Measurements from ENCODE around the gene ADCK1.
"Not testable (repeated sequence)": the region's sequence is repeated elsewhere in the genome, so short reads cannot be mapped to it uniquely, and the experiment has no call there.

Gene ADCK1, protein sequence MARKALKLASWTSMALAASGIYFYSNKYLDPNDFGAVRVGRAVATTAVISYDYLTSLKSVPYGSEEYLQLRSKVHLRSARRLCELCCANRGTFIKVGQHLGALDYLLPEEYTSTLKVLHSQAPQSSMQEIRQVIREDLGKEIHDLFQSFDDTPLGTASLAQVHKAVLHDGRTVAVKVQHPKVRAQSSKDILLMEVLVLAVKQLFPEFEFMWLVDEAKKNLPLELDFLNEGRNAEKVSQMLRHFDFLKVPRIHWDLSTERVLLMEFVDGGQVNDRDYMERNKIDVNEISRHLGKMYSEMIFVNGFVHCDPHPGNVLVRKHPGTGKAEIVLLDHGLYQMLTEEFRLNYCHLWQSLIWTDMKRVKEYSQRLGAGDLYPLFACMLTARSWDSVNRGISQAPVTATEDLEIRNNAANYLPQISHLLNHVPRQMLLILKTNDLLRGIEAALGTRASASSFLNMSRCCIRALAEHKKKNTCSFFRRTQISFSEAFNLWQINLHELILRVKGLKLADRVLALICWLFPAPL

DNA sequence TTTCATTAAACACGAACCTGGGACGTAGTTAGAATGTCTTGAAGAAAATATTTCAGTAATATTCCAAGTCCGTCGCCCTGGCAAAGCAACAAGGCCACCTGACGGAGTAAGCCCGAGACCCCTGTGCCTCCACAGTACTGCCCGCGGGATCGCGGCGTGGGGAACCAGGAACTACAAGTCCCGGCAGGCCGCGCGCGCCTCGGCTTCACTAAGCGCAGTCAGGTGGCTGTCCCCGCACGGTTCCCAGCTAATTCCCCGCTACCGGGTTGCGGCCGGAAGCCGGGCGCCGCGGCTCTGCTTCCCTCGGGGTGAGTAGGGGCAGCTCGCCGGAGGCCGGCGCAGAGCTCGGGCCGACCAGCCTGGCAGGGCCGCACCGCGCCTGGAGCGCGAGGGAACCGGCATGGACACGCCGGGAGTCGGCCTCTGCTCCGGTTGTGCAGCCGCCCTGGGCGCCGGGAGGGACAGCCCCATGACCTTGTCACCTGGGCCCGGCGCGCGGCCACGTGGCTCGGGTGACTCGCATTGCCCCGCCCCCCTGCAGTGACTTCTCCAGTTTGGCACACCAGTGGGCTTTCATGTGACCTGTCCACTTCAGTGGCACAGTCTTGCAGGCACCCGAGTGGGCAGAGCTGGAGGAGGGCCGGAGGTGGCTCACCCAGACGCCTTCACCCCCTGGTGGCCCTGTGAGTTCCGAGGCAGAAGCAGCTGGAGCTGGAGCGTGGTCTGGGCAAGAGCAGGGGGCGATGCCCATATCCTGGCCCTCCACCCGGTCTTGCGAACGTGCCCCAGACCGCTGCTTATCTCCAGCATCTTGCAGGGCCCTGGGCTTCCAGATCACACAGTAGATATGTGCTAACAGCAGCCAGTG is at the start of gene ADCK1:
Gene ADCK1 (plus strand): TSS at position 247 of the 868 bp plus-strand sequence. CDS start 18,870 bp downstream, outside the sequence.
- peak; percentile 93 for DNase-seq

DNA sequence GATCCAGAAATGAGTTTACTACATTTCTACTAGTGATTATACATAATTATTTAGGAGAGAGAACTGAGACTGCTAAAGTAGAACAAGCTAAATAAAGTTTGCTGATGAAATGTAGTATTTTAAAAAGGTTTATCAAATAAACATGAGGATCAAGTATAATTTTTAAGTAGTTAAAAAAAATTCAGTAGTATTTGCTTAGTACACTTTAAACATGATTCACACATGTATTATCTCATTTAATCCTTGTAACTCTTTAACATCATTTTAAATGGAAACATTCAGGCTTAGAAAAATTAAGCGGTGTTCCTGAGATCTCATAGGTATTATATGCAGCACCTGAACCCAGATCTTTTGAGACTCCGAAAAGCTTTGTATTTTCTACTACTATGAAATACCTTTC is 47.6 kb upstream of the ADCK1 start:
- DNase-seq = no peak

DNA sequence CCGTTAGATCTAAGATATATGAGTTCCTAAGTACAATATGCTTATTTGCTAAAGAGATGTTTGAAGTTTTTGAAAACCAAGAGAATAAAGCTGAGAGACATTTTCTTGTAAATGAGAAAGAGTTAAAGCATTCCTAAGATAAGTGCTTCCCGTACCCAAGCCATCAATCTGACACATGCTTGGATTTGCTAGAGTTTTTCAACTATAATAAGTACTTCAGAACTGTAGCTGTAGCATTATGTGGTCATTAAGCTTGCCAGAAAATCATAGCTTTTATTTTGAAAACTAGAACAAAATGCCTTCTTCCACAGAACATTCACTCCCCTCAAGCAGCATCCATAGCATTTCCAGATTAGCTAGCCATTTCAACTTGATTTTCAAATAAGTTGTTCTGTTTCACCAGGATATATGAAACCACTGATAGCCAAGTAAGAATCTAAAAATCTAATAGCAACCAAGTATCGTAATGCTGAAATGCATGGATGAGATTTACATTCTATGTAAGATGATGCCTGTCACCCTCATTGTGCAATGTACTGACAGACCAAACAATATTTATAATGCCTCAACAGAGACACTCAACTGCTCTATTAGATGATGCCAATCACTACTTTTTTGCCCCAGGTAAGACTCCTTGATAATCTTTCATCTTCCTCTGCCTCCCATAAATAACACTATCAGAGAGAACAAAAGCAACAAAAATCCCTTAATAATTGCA is 47.0 kb upstream of the ADCK1 start:
- no peak for DNase-seq

DNA sequence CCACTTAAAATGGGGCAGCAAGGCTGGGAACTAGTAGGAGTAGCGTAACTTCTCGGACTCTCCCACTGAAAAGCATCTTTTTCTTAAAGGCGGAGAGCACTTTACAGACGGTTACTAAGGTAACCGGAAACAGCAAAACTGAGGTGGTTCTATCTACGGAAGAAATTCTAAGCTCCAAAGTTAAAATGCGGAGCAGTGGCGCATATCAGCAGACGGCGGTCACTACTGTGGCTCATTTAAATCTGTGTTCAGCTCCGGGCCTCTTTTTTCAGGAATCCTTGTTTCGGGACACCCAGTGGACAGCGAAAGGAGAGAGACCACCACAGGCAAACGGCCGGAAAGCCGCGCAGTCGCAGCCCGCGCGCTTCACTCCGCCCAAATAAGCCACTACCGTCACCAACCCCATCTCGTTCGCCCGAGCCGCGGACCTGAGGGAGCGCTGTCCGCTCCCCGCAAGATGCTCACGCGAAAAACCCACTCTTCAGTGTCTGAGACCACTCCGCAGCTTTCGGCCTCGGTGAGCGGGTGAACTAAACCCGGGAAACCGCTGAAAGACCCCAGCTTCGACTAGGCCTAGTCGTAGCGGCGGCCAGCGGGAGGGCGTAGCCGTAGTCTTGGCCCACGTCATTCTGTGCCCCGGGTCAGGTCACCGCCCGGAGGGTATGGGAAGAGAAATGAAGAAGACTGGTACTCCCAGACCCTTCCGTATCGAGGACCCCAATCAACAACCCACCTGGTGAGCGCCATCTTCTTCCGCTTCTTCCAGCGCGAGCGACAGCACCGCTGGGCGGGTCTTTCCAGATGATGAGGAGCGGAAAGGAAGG is 39.3 kb upstream of the ADCK1 start, which contains the start of gene SNW1:
Gene SNW1 (minus strand): TSS at position 776 of the 824 bp plus-strand sequence. CDS start 29 bp downstream, at position 747.
- DNase-seq = peak; percentile 94

DNA sequence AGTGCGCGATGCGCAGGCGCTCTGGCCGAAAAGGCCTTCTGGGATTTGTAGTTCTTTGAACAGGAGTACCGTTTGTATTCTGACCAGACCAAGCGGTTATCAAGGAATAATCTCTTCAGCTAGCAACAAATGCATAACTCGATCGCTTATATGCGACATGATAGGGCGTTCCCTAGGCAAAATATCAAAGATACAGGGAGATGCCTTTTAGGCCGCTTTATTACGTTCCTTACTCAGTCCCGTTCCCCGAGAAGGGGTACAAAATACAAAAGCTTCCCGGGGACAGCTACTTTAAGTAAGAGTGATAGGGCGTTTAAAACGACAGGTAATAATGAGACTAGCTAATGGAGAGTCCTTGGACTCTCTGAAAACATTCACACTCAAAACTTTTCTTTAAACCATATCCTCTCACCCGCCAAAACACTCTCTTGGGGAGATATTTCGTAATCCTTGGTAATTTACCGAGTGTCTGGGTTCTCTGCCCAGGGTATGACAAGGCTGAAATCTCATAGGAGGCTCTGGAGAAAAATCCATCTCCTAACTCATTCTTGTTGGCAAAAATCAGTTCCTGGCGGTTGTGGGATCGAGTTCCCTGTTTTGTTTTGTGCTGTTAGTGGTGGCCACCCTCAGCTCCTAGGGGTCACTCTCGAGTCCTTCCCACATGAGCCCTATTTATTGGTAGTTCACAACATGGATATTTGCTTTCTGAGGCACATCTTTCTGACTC is 38.5 kb upstream of the ADCK1 start:
- no peak for DNase-seq

DNA sequence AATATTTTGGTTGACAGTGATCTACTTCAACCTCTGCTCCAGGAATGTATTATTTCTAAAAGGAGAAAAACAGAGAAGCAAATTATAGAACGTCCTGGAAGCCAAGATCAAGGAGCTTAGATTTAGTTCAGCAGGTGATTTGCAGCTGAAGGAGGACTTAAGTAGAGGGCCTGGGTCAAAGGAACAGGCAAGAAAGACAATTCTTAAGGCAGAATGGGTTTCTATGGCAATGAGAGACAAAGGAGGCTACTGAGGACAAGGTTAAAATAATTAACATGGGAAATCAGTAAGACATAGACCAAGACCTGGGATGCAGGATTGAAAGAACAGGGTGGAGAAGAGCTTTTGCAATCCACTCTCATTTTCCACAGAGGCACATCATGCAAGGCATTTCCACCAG is 36.6 kb upstream of the ADCK1 start:
- DNase-seq = no peak

DNA sequence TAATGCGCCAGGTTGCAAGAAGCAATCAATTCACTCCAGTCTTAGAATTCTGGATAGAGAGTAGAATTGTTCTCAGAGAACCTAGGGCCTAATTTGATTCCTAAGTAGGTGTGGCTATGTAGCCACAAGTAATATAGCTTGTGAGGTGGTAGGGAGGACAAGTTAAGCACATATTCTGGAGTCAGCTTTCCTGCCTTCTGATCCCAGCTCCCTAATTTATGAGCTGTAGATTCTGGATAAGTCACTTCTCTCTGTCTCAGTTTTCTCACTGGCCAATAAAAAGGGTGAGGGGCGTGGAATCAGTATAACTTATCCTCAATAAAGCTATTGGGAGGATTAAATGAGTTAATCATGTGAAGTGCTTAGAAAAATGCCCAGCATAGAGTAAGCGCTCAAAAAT is 35.9 kb upstream of the ADCK1 start:
- DNase-seq = no peak

DNA sequence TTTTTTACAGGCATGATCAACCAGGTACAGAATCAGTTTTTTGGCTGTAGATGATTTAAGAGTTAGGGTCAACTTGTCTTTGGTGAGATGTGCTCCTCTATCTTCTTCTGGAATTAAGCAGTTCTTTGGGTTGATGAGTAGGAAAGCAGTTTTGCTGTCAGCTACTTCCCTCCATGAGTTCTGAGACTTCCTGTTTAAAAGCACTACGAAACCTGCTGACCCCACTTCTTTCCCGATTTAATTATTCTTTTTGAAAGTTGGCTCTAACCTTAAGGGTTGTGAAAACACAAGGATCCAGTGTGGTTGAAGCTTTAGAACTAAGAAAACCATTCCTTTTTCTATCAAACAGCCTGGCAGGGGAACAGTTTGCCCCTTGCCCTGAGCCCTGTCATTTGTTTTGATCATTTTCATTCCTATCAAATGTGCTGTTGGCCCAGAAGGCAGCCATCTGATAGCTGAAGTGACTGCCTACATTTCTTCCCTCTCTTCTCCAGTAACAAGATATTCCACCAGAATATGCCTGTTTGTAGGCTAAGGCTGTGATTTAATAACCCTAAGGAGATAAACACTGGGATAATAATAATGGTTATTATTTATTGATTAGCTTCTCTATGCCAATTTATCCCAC is 31.4 kb upstream of the ADCK1 start:
- not testable (repeated sequence) for DNase-seq

DNA sequence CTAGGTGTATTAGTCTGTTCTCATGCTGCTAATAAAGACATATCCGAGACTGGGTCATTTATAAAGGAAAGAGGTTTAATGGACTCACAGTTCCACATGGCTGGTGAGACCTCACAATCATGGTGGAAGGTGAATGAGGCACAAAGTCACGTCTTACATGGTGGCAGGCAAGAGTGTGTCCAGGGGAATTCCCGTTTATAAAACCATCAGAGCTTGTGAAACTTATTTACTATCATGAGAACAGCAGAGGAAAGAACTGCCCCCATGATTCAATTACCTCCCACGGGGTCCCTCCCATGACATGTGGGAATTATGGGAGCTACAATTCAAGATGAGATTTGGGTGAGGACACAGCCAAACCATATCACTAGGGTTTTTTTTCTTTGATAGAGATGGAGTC is 25.9 kb upstream of the ADCK1 start:
- DNase-seq = not testable (repeated sequence)

DNA sequence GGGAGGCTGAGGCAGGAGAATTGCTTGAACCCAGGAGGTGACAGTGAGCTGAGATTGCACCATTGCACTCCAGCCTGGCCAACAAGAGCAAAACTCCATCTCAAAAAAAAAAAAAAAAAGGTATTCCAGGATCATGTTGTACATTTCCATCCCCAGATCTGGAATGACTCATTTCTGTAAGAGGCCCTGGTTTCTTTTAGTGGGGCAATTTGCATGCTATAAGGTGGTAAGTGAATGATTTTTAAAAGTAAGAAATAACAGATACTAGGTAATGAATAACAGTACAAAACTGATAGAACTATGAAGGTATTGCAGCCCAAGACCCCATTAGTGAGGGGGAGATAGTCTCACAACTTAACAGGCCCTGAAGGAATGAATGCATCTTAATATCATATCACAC is 17.7 kb upstream of the ADCK1 start:
- no peak for DNase-seq

DNA sequence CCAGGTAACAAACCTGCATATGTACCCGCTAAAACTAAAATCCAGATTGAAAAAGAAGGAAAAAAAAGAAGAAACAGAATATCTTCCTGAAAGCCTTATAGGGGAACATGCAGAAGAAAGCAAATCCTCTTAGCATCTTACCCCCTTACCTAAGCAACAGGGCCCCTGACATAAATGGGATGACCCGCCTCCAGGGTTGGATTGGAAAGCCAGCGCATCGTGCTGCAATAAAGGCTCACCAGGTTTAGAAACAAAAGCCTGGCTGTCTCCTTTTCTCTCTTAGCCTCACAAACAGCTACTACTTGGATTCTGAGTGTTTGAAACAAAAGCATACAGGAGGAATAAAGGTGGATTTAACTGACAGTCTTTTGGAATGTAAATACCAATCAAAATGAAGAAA is 13.8 kb upstream of the ADCK1 start:
- no peak for DNase-seq

DNA sequence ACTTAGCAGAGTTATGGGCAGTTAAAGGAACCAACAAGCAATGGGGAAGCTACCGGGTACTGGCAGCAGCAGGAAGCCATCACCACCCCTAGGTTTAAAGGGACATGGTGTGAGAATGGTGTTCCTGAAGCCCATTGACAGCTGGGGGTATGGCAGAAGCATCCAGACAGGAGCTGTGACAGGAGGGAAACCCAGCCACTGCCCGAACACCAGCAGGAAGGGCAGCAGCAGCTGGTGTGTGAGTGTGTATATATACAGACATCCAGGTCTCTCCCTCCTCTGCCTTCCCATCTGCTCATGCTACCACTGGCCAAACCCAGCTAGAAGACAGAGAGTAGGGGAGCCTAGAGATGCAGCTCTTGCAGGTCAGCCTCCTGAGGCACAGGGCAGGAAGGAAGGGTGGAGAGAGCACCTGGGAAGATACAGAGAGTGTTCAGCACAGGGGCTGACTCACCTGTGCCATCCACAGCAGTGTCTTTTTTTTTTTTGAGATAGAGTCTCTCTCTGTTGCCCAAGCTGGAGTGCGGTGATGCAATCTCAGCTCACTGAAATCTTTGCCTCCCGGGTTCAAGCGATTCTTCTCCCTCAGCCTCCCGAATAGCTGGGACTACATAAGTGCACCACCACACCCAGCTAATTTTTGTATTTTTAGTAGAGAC is 9.2 kb upstream of the ADCK1 start:
- DNase-seq = no peak

DNA sequence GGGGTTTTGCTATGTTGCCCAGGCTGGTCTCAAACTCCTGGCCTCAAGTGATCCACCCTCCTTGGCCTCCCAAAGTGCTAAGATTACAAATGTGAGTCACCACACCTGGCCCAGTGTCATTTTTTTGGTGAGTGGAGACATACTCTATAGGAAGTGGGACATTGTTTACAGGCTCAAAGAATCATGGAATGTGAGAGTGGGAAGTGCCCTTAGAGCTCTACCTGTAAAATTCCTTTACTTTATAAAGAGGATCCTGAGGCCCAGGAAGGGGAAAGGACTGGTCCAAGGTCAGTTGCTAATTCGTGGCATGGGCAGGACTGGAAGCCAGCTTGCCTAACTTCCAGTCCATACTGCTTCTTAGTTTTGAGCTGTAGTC is 8.7 kb upstream of the ADCK1 start:
- no peak for DNase-seq

DNA sequence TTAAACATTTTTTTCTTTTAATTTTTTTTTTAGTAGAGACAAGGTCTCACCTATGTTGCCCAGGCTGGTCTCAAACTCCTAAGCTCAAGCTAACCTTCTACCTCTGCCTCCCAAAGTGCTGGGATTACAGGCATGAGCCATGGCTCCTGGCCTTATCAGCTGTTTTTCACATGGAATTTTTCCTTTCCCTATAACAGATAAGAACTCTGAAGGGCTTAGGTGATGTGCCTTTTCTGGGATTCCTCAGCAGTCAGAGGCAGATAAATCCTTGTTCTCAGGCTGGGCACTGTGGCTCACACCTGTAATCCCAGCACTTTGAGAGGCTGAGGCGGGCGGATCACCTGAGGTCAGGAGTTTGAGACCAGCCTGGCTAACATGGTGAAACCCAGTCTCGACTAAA is 6.7 kb upstream of the ADCK1 start:
- not testable (repeated sequence) for DNase-seq

DNA sequence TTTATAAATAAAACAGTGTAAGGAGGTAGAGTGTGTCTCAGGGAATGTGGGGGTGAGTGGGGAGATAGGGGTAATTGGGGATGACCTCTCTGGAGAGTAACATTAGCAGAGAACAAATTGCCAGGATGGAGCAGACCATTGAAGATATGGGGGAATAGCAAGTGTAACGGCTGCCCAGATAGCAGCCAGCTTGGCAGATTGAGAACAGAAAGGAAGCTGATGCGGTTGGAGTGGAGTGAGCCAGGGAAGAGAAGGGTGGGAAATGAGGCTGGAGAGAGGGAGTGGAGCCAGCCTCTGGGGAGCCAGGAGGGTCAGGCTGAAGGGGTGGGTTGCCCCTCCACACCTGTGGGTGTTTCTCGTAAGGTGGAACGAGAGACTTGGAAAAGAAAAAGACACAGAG is 5.6 kb upstream of the ADCK1 start:
- DNase-seq = no peak

DNA sequence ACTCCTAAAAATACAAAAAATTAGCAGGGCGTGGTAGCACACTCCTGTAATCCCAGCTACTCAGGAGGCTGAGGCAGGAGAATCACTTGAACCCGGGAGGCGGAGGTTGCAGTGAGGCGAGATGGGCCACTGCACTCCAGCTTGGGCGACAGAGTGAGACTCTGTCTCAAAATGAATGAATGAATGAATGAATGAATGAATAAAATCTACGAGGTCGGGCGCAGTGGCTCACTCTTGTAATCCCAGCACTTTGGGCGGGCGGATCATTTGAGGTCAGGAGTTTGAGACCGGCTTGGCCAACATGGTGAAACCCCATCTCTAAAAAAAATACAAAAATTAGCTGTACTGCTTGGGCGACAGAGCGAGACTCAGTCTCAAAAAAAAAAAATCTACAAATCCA is 453 bp upstream of the ADCK1 start:
- DNase-seq = not testable (repeated sequence)

DNA sequence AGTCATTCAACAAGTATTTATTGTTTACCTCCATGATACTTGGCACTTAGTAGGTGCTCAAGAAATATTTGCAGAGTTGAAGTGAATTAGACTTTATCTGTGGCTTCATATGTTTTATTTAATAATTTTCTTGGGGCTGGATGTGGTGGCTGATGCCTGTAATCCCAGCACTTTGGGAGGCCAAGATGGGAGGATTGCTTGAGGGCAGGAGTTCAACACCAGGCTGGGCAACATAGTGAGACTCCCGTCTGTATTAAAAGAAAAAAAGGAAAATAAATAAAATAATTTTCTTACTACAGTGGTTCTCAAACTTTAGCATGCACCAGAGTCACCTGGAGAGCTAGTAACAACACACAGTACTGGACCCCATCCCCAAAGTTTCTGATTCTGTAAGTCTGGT is 905 bp downstream of the ADCK1 start:
- DNase-seq = no peak

DNA sequence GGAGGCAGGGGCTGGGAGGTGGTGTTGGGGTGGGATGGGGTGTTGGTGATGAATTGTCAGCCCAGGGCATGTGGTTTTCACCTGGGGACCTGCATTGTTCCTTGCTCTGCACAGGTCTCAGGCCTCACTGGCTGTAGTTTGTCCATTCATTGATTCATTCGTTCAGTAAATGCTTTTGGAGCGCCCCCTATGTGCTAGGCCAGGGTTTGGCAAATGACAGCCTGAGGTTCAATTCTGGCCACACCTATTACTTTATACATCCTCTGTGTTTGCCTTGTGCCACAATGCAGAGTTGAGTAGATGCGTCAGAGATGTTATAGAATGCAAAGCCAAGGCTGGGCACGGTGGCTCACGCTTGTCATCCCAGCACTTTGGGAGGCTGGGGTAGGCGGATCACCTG is 4.7 kb downstream of the ADCK1 start:
- DNase-seq = peak; percentile 45

DNA sequence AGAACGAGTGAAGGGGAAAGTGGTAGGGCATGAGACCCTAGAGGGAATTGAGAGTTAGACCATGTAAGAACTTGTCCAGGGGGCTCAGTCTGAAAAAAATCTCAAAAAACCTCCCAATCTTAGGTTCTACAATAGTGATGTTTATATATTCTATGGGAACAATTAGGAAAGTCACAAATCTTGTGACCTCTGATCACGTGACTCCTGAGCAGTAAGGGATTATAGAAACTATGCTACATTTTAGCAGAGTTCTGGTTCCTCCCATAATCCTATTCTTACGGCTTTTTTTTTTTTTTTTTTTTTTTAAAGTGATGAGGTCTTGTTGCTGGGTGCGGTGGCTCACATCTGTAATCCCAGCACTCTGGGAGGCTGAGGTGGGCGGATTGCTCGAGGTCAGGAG is 5.8 kb downstream of the ADCK1 start:
- DNase-seq = no peak

DNA sequence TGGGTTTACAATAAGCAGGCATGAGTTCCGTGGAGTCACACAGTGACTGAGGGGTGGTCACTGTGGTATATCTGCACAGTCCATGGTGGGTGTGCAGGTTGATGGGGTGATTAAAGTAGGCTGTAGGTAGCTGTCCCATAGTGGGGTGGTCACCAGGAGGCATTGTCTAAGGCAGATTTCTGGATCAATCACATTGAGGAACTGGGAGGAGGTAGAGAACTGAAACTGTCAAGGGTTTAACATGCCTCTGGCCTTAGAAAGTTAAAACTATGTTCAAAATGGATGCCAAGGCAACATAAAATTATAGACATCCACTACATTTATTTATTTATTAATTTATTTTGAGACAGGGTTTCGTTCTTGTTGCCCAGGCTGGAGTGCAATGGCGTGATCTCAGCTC is 8.3 kb downstream of the ADCK1 start:
- DNase-seq = no peak

Data from stimulated activated CD4-positive, alpha-beta T cell treated with anti-CD3 and anti-CD28 coated beads, Interleukin-15, amount 100 ng/mL, for 24 hours (primary cell).